Measurements from ENCODE around the gene TRAPPC11.

- TF ChIP-seq CTCF (IDR thresholded peaks at IDR 0.05; ENCODE audit: insufficient read depth, low read depth, low read length), result no peak
- no peak for TF ChIP-seq EZH2 (IDR thresholded peaks at IDR 0.05; ENCODE audit: insufficient read depth, low read length)
These were observed at the start of gene TRAPPC11, which contains the start of gene RWDD4 for GRCh38 chr4:183659029-183659871.
